ENCODE data around the gene FN3KRP. TPM values are rescaled to one million over a fixed set of nuclear protein-coding genes. Genes with fewer than 3 reads are reported as not detected.

The FN3KRP gene
- polyA plus RNA-seq (2013, experiment 1 of 2; ENCODE audit: insufficient read length): 28.1 TPM
- polyA plus RNA-seq (2013, experiment 2 of 2; ENCODE audit: insufficient read length): 29.4 TPM

- DNase-seq: peak; percentile 91
These were observed at the start of gene FN3KRP for GRCh38 chr17:82716203-82717010. Gene FN3KRP (plus strand): TSS chr17:82716706. CDS start chr17:82716756, 50 bp downstream.

- DNase-seq: no peak
These were observed 49.4 kb upstream of the FN3KRP start for GRCh38 chr17:82666931-82667667.

GRCh38 chr17:82667668-82668000 is 48.9 kb upstream of the FN3KRP start:
- DNase-seq: no peak

GRCh38 chr17:82668024-82668630 is 48.4 kb upstream of the FN3KRP start:
- no peak for DNase-seq

GRCh38 chr17:82668631-82669099 is 47.8 kb upstream of the FN3KRP start:
- peak; percentile 57 for DNase-seq

- no peak for DNase-seq
These were observed 45.6 kb upstream of the FN3KRP start for GRCh38 chr17:82670661-82671450.

- DNase-seq: no peak
These were observed 41.6 kb upstream of the FN3KRP start for GRCh38 chr17:82674656-82675475.

GRCh38 chr17:82675476-82676245 is 40.8 kb upstream of the FN3KRP start:
- DNase-seq: no peak

- DNase-seq: no peak
These were observed 39.1 kb upstream of the FN3KRP start for GRCh38 chr17:82677353-82677925.

GRCh38 chr17:82678265-82678891 is 38.1 kb upstream of the FN3KRP start:
- DNase-seq: no peak

- no peak for DNase-seq
These were observed 36.7 kb upstream of the FN3KRP start for GRCh38 chr17:82679586-82680465.

GRCh38 chr17:82681547-82681946 is 35.0 kb upstream of the FN3KRP start:
- DNase-seq: no peak

- no peak for DNase-seq
These were observed 33.0 kb upstream of the FN3KRP start for GRCh38 chr17:82683534-82683933.

GRCh38 chr17:82684228-82684841 is 32.2 kb upstream of the FN3KRP start:
- no peak for DNase-seq

- no peak for DNase-seq
These were observed 31.2 kb upstream of the FN3KRP start for GRCh38 chr17:82685291-82685690.

GRCh38 chr17:82686366-82687324 is 29.9 kb upstream of the FN3KRP start:
- no peak for DNase-seq

GRCh38 chr17:82687375-82687861 is 29.1 kb upstream of the FN3KRP start:
- no peak for DNase-seq
